Endothelial cell (in vitro differentiated cells): ENCODE measurements around the gene FAM13C. TPM values are rescaled to one million over a fixed set of nuclear protein-coding genes. Genes with fewer than 3 reads are reported as not detected.

Source experiments
- DNase-seq: peaks from one replicate; pipeline ENCODE4 v3.0.0; 2021; ENCODE audit warnings: low spot score
- H3K27ac Mint-ChIP-seq: one replicate; pipeline ENCODE4 v1.8.0; 2021; ENCODE audit warnings: mixed read lengths, inconsistent platforms; ENCODE audit not compliant: unreplicated experiment
- H3K27me3 Mint-ChIP-seq: one replicate; pipeline ENCODE4 v1.8.0; 2021; ENCODE audit warnings: mild to moderate bottlenecking, moderate library complexity, mixed read lengths, inconsistent platforms; ENCODE audit not compliant: unreplicated experiment
- H3K36me3 Mint-ChIP-seq: one replicate; pipeline ENCODE4 v1.8.0; 2021; ENCODE audit warnings: mild to moderate bottlenecking, low read depth, mixed read lengths, inconsistent platforms; ENCODE audit not compliant: unreplicated experiment
- H3K4me1 Mint-ChIP-seq: one replicate; pipeline ENCODE4 v1.8.0; 2021; ENCODE audit warnings: mild to moderate bottlenecking, mixed read lengths, inconsistent platforms; ENCODE audit not compliant: unreplicated experiment
- H3K4me3 Mint-ChIP-seq: one replicate; pipeline ENCODE4 v1.8.0; 2021; ENCODE audit warnings: mild to moderate bottlenecking, mixed read lengths, inconsistent platforms; ENCODE audit not compliant: unreplicated experiment
- H3K9me3 Mint-ChIP-seq: one replicate; pipeline ENCODE4 v1.8.0; 2021; ENCODE audit warnings: mixed read lengths, inconsistent platforms; ENCODE audit not compliant: unreplicated experiment
- total RNA-seq: library from RNA; stranded (reverse); fragmentation: NEBNext Ultra II Directional; extraction: Animal tissue kit (Norgen Biotek cat#: 25700); gene quantifications from one replicate; pipeline ENCODE4 v1.2.1, GENCODE V29; 2021; ENCODE audit not compliant: unreplicated experiment
- TF ChIP-seq, protein P1 (sequence below): fragments of 200-600 bp; sonication (generic); IDR thresholded peaks from one replicate; pipeline ENCODE4 v1.5.0; 2021; ENCODE audit warnings: antibody characterized with exemption; ENCODE audit not compliant: unreplicated experiment

FAM13C gene
- total RNA-seq, 1 donor from 2014 or later = 57.9 TPM

DNA sequence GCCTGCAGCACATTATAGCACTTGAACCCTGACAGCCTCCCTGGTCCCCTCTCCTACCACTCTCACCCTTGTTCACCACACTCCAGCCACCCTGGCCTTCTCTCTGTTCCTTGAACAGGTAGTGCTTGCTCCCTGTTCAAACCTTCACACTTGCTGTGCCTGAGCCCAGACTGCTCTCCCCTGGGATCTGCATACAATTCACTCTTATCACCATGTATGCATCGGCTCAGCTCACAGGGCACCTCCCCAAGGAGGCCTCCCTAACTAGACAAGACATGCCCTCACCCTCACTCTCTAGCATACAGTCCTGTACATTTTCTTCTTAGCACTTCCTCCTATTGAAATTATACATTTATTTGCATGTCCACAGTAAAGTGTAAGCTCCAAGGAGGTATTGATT is 59.3 kb downstream of the FAM13C start:
- Mint-ChIP-seq H3K27me3 (peaks cover 5% of the 10 kb centered on the region), H3K4me3 (no peak overlapping the region), H3K4me1 (peaks cover 8% of the 10 kb centered on the region), H3K36me3 (peaks cover 23% of the 10 kb centered on the region), H3K27ac (peak overlapping the region; percentile 58), H3K9me3 (no peaks in the 10 kb centered on the region)
- TF ChIP-seq, protein P1, sequence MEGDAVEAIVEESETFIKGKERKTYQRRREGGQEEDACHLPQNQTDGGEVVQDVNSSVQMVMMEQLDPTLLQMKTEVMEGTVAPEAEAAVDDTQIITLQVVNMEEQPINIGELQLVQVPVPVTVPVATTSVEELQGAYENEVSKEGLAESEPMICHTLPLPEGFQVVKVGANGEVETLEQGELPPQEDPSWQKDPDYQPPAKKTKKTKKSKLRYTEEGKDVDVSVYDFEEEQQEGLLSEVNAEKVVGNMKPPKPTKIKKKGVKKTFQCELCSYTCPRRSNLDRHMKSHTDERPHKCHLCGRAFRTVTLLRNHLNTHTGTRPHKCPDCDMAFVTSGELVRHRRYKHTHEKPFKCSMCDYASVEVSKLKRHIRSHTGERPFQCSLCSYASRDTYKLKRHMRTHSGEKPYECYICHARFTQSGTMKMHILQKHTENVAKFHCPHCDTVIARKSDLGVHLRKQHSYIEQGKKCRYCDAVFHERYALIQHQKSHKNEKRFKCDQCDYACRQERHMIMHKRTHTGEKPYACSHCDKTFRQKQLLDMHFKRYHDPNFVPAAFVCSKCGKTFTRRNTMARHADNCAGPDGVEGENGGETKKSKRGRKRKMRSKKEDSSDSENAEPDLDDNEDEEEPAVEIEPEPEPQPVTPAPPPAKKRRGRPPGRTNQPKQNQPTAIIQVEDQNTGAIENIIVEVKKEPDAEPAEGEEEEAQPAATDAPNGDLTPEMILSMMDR = no peak
- no peak for DNase-seq

DNA sequence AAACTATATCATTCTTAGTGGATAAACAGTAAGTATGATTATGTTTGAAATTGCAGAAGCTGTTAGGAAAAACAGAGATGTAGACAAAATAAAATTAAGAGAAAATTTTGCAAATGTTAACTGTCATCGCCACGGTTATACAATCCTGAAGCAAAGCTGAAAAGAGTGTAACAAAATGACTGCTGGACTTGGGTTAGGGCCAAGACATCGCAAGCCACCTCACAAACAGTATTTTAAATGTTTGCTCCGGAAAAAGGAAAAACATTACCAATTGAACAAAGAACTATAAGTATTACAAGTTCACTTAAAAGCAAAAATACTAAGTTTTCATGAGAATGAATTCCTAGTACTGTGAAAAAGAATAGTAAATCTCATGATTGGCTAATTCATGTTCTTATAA is 60.0 kb downstream of the FAM13C start:
- Mint-ChIP-seq H3K4me1 (peaks cover 8% of the 10 kb centered on the region), H3K36me3 (peaks cover 24% of the 10 kb centered on the region), H3K27me3 (peaks cover 5% of the 10 kb centered on the region), H3K9me3 (no peaks in the 10 kb centered on the region), H3K4me3 (no peak overlapping the region), H3K27ac (no peak overlapping the region)
- TF ChIP-seq, protein P1 = no peak
- no peak for DNase-seq

DNA sequence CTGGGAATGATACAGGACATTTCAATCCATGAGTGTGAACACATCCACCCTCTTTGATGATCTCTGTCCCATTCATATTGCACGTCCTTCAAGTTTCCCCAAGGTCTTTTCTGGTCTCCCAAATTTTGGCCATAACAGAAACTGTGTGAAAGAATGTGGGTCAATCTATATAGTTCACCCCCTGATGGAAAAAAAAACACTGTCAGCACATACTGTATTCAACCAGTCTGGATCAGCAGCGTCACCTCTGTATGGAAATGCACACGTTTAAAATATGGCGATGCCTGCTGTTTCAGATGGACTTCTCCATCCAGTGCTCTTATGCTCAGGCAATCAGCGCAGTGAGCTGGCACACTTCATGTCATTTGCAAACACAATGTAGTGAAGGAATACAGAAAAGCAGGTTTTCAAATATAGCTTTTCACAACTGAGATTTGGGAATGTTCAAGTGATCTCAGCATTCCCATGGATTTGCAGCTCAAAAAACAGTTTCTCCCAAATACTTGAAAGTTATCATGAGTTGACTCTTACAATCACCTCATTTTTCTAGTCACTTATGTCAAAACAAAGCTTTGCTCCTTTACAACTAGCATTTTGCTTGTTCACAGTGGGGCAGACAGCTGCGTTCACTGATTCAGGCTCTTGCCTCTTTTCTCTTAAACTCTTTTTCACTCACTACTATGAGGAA is 61.1 kb downstream of the FAM13C start:
- peaks cover 8% of the 10 kb centered on the region for H3K4me1 Mint-ChIP-seq
- no peak overlapping the region for H3K27ac Mint-ChIP-seq
- no peak for DNase-seq
- H3K36me3 Mint-ChIP-seq = peaks cover 24% of the 10 kb centered on the region
- no peaks in the 10 kb centered on the region for H3K9me3 Mint-ChIP-seq
- no peak overlapping the region for H3K4me3 Mint-ChIP-seq
- peaks cover 5% of the 10 kb centered on the region for H3K27me3 Mint-ChIP-seq
- TF ChIP-seq, protein P1 = no peak

DNA sequence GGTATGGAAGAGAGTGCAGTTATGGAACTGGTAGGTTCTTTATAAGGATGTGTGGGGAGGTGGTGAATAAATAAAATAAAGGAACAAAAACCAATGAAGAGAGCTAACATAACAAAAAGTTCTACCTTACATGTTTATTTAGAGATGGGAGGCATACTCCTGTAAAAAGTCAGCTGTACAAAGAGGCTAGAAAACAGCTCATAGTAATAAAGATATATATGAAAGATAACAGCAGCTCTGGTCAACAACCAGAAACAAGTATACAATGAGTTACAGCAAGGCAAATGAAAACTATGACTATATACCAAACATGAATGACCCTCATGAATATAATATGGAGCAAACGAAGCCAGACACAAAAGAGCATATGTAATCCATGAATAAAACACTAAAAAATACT is 62.0 kb downstream of the FAM13C start:
- Mint-ChIP-seq H3K27me3 (peaks cover 5% of the 10 kb centered on the region), H3K36me3 (peaks cover 24% of the 10 kb centered on the region), H3K27ac (no peak overlapping the region), H3K9me3 (no peaks in the 10 kb centered on the region), H3K4me1 (peaks cover 8% of the 10 kb centered on the region), H3K4me3 (no peak overlapping the region)
- no peak for DNase-seq
- TF ChIP-seq, protein P1 = no peak

DNA sequence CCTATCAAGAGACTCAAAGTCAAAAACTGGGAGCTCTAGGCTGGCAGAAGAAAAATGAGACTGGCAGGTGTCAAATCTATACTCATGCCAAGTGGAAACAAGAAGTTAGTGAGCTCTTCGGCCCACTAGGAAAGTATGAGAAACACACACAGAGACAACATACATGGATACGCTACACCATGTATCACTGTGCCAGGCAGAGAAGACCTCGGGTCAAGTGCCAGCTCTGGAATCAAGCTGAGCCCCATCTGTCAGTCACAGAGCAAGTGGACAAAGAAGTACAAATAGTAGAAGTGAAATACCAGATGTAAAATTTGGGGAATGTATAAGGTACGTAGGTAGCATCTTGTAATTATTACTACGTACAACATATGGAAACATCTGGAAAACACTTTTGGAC is 62.4 kb downstream of the FAM13C start:
- no peaks in the 10 kb centered on the region for H3K9me3 Mint-ChIP-seq
- no peak for DNase-seq
- TF ChIP-seq, protein P1 = no peak
- peaks cover 5% of the 10 kb centered on the region for H3K27me3 Mint-ChIP-seq
- no peak overlapping the region for H3K4me3 Mint-ChIP-seq
- H3K4me1 Mint-ChIP-seq = peaks cover 8% of the 10 kb centered on the region
- peaks cover 24% of the 10 kb centered on the region for H3K36me3 Mint-ChIP-seq
- H3K27ac Mint-ChIP-seq = no peak overlapping the region
